HepG2 (cell line): Measurements from ENCODE around the gene RPL41. TPM values are rescaled to one million over a fixed set of nuclear protein-coding genes. Genes with fewer than 3 reads are reported as not detected.

ENCODE experiments used
- ATAC-seq: fragments of 200-7000 bp; cut with Tn5 transposase; 3 replicates; pipeline ENCODE4 v1.9.1; 2020; ENCODE audit warnings: mild to moderate bottlenecking, moderate library complexity
- BruUV-seq: library from RNA; stranded (reverse); fragments of 400-500 nt; replicated peaks from 2 replicates; lab custom pipeline; 2021; lab: Mats Ljungman, UMichigan
- CTCF ChIA-PET: fragments of 300-600 bp; formaldehyde crosslinking; extraction: SDS; loops from one replicate; lab custom pipeline; 2021; ENCODE audit warnings: low total read pairs, inconsistent platforms, low intra/inter-chr PET ratio; lab: Yijun Ruan, JAX
- POLR2A ChIA-PET: fragments of 350-600 bp; sonication (Branson Sonifier 250); formaldehyde crosslinking; loops from one replicate; lab custom pipeline; 2020; ENCODE audit warnings: antibody characterized with exemption, inconsistent platforms; lab: Yijun Ruan, JAX
- DNase-seq: peaks from one replicate; pipeline ENCODE4 v3.0.0-alpha.2; 2015; ENCODE audit warnings: low spot score
- FAIRE-seq: peaks from 3 replicates; lab custom pipeline; 2011; peaks lifted over from hg19 to GRCh38; lab: Jason Lieb, UNC
- H2AFZ ChIP-seq: one replicate; pipeline ENCODE4 v1.6.1; 2011; ENCODE audit warnings: low read length, inconsistent platforms
- H3K27ac ChIP-seq: fragments of 300-600 bp; 3 replicates; pipeline ENCODE4 v1.8.0; 2011; ENCODE audit warnings: mixed run types, mild to moderate bottlenecking, mixed read lengths, low read length, inconsistent platforms; ENCODE audit not compliant: insufficient read depth; ENCODE audit errors: extremely low read length
- H3K27me3 ChIP-seq, 2 experiments: fragments of 200-600 bp in 1 of 2; 2 replicates in 1 of 2; 3 replicates in 1 of 2; pipeline versions ENCODE4 v1.6.0 to v1.8.0; 2011; ENCODE audit warnings: low read length in 2 of 2, mild to moderate bottlenecking in 2 of 2, moderate library complexity in 2 of 2, inconsistent platforms in 1 of 2; ENCODE audit not compliant: insufficient read depth in 2 of 2, control insufficient read depth in 1 of 2
- H3K36me3 ChIP-seq, 2 experiments: fragments of 200-600 bp in 1 of 2; replicated peaks in 1 of 2; 2 replicates in 1 of 2; 3 replicates in 1 of 2; pipeline versions ENCODE4 v1.5.1 to v1.8.0; 2011; ENCODE audit warnings: low read length in 2 of 2, inconsistent platforms in 1 of 2; ENCODE audit not compliant: insufficient read depth in 2 of 2, control insufficient read depth in 1 of 2
- H3K4me1 ChIP-seq: 2 replicates; pipeline ENCODE4 v1.5.1; 2012; ENCODE audit warnings: low read length, inconsistent platforms; ENCODE audit not compliant: insufficient read depth
- H3K4me2 ChIP-seq: 2 replicates; pipeline ENCODE4 v1.6.0; 2011; ENCODE audit warnings: low read depth, low read length, inconsistent platforms
- H3K4me3 ChIP-seq, 3 experiments: fragments of 200-600 bp in 1 of 3; sonication (generic), shearing (Covaris generic) in 1 of 3; replicated peaks in 1 of 3; 2 replicates each; pipeline ENCODE4 v1.5.1; 2011 to 2016; ENCODE audit warnings: low read length in 3 of 3, inconsistent platforms in 2 of 3, low read depth in 2 of 3, mild to moderate bottlenecking in 2 of 3, control low read depth in 1 of 3, mixed read lengths in 1 of 3; ENCODE audit not compliant: insufficient read depth in 1 of 3
- H3K79me2 ChIP-seq: one replicate; pipeline ENCODE4 v1.6.1; 2011; ENCODE audit warnings: low read length, inconsistent platforms; ENCODE audit not compliant: insufficient read depth
- H3K9ac ChIP-seq: 2 replicates; pipeline ENCODE4 v1.6.0; 2011; ENCODE audit warnings: mild to moderate bottlenecking, low read depth, low read length, inconsistent platforms; ENCODE audit not compliant: insufficient read depth
- H3K9me3 ChIP-seq: 2 replicates; pipeline ENCODE4 v1.5.1; 2012; ENCODE audit warnings: mild to moderate bottlenecking, low read length
- H4K20me1 ChIP-seq: 2 replicates; pipeline ENCODE4 v1.6.0; 2011; ENCODE audit warnings: inconsistent platforms, mild to moderate bottlenecking, low read length, moderate library complexity; ENCODE audit not compliant: insufficient read depth
- ARNT2 ChIP-seq: sonication (generic); formaldehyde crosslinking; IDR thresholded peaks from 2 replicates; pipeline ENCODE4 v1.8.0; 2022; ENCODE audit warnings: mild to moderate bottlenecking, low read depth, missing genetic modification reagents, moderate library complexity
- ETV6 ChIP-seq: sonication (generic); formaldehyde crosslinking; conservative IDR thresholded peaks from 2 replicates; pipeline ENCODE4 v1.4.0; 2020; ENCODE audit warnings: missing genetic modification reagents
- HDAC6 ChIP-seq: fragments of 200-600 bp; sonication (generic); IDR thresholded peaks from 2 replicates; pipeline ENCODE4 v1.7.0; 2017; ENCODE audit warnings: mild to moderate bottlenecking, antibody characterized with exemption, low read length, low read depth
- MAF1 ChIP-seq: sonication (generic); formaldehyde crosslinking; IDR thresholded peaks from 2 replicates; pipeline ENCODE4 v1.5.0; 2020; ENCODE audit warnings: missing genetic modification reagents, borderline replicate concordance
- MXD1 ChIP-seq: sonication (generic); formaldehyde crosslinking; IDR thresholded peaks from 2 replicates; pipeline ENCODE4 v1.4.0; 2020; ENCODE audit warnings: mild to moderate bottlenecking, missing genetic modification reagents
- PPARG ChIP-seq: conservative IDR thresholded peaks from 2 replicates; pipeline ENCODE4 v1.6.1; 2016; ENCODE audit warnings: missing biosample characterization, missing genetic modification reagents
- TOE1 ChIP-seq: sonication (generic); formaldehyde crosslinking; IDR thresholded peaks from 2 replicates; pipeline ENCODE4 v1.4.0; 2020; ENCODE audit warnings: mild to moderate bottlenecking, missing genetic modification reagents
- ZFAT ChIP-seq: sonication (generic); formaldehyde crosslinking; conservative IDR thresholded peaks from 2 replicates; pipeline ENCODE4 v1.8.1; 2023; ENCODE audit warnings: missing genetic modification reagents, inconsistent platforms
- ZMAT3 ChIP-seq: sonication (generic); formaldehyde crosslinking; conservative IDR thresholded peaks from 2 replicates; pipeline ENCODE4 v1.7.0; 2021; ENCODE audit warnings: missing genetic modification reagents
- ZNF660 ChIP-seq: sonication (generic); formaldehyde crosslinking; IDR thresholded peaks from 2 replicates; pipeline ENCODE4 v1.5.1; 2020; ENCODE audit warnings: mild to moderate bottlenecking, low read depth, missing genetic modification reagents, borderline replicate concordance
- ZNF670 ChIP-seq: sonication (generic); formaldehyde crosslinking; IDR thresholded peaks from 2 replicates; pipeline ENCODE4 v1.8.0; 2022; ENCODE audit warnings: mild to moderate bottlenecking, missing genetic modification reagents, borderline replicate concordance
- ZNF784 ChIP-seq: sonication (generic); formaldehyde crosslinking; IDR thresholded peaks from 2 replicates; pipeline ENCODE4 v1.5.1; 2020; ENCODE audit warnings: missing genetic modification reagents, mild to moderate bottlenecking, borderline replicate concordance
- ZSCAN22 ChIP-seq: sonication (generic); formaldehyde crosslinking; IDR thresholded peaks from 2 replicates; pipeline ENCODE4 v1.4.0; 2020; ENCODE audit warnings: mild to moderate bottlenecking, missing genetic modification reagents
- ZSCAN25 ChIP-seq: sonication (generic); formaldehyde crosslinking; IDR thresholded peaks from 2 replicates; pipeline ENCODE4 v1.8.0; 2022; ENCODE audit warnings: mild to moderate bottlenecking, missing genetic modification reagents
- WGBS: methylation state at CpG from one replicate; pipeline ENCODE4 v1.1.6; 2017; ENCODE audit warnings: low lambda C conversion rate; 5-methylcytosine and 5-hydroxymethylcytosine counted together
- in situ Hi-C: cut with HindIII; loops from 2 replicates; pipeline ENCODE4 v1.10.0; 2017; ENCODE audit warnings: low pct_unique_long_range_greater_than_20kb; ENCODE audit not compliant: extremely low pct_ligation_motif_present
- intact Hi-C: fragments of 100-400 bp; cut with micrococcal nuclease; formaldehyde crosslinking; loops from one replicate; pipeline ENCODE4 v1.10.0; 2022; ENCODE audit not compliant: unreplicated experiment
- polyA plus RNA-seq, 8 experiments: library from polyadenylated mRNA; depleted of rRNA in 3 of 8; stranded (reverse) in 7 of 8; unstranded in 1 of 8; fragments of >200 nt; fragmentation: Illumina TruSeq in 4 of 8; extraction: Trizol in 4 of 8; gene quantifications; 2 replicates each; pipeline versions ENCODE4 v1.2.1 to v1.2.3, GENCODE V29; 2011 to 2016; ENCODE audit warnings: low read depth in 4 of 8, missing spikeins in 1 of 8, mixed read lengths in 1 of 8; ENCODE audit not compliant: insufficient read depth in 1 of 8
- total RNA-seq, 5 experiments: library from RNA; depleted of rRNA; stranded (reverse); fragments of >200 nt; fragmentation: Illumina TruSeq; extraction: Trizol; gene quantifications; 2 replicates each; pipeline ENCODE4 v1.2.3, GENCODE V29; 2016; ENCODE audit warnings: low read depth in 1 of 5

RPL41 gene
- total and polyA plus RNA-seq, 2 of the 13 experiments (the other 11 are each of a cell fraction or from before 2014, with no cell fraction given): 4,012 to 7,670 TPM

- 100% methylated on average over 1 of the region's 1 CpG for WGBS
These were observed 37.9 kb downstream of the RPL41 start for GRCh38 chr12:56154246-56154771.

More at GRCh38 chr12:56154246-56154771, 37.9 kb downstream of the RPL41 start:
- H3K4me1 ChIP-seq: peaks cover 46% of the 10 kb centered on the region
- TF ChIP-seq ZFAT (CRISPR knock-in tag) (no peak), ZNF670 (CRISPR knock-in tag) (no peak), MXD1 (CRISPR knock-in tag) (no peak), ZSCAN25 (CRISPR knock-in tag) (no peak), ZNF660 (no peak), ZMAT3 (no peak), ETV6 (no peak), ZSCAN22 (no peak), PPARG (CRISPR knock-in tag) (no peak), TOE1 (no peak), ARNT2 (no peak), ZNF784 (CRISPR knock-in tag) (no peak), HDAC6 (no peak), MAF1 (CRISPR knock-in tag) (no peak)
- ChIA-PET CTCF (no interaction called here), POLR2A (interaction anchor here (1.0 to 2.3 kb wide), 4 partner anchors 26 to 36 kb away, joined by 3 to 17 read pairs (median 4); partner anchors contain the start of genes ESYT1, SMARCC2 and ZC3H10)
- in situ Hi-C loops (no loop called here), intact Hi-C loops (no loop called here)
- no peak for DNase-seq
- H4K20me1 ChIP-seq: peaks cover 3% of the 10 kb centered on the region; the same call in 1 of the 2 replicates
- 0 out of 5 replicates have a peak, but pooled peaks cover 0 to 1% of the 10 kb centered on the region in 2 experiments for H3K36me3 ChIP-seq
- no TSS peak for BruUV-seq
- no peaks in the 10 kb centered on the region for H3K9me3 ChIP-seq
- peak overlapping the region; percentile 82; the same call in 1 of the 2 replicates for H3K4me2 ChIP-seq
- H3K27me3 ChIP-seq: no peaks in the 10 kb centered on the region; a peak in 1 of 5 replicates
- peaks cover 27% of the 10 kb centered on the region for H3K79me2 ChIP-seq
- no peak overlapping the region for H3K27ac ChIP-seq
- no peak for ATAC-seq
- no peak overlapping the region for H2AFZ ChIP-seq
- H3K4me3 ChIP-seq: no peak overlapping the region
- FAIRE-seq: no peak
- no peak overlapping the region for H3K9ac ChIP-seq
